SK-N-SH treated with all-trans-retinoic acid at 6 μM for 48 hours (cell line): ENCODE data around the gene ZBTB46.
A peak's percentile ranks its signal among the peaks of the same experiment; 100 is the strongest.

Experiments used
- ATAC-seq: fragments of 200-7000 bp; cut with Tn5 transposase; 3 replicates; pipeline ENCODE4 v1.9.1; 2020; ENCODE audit warnings: mild to moderate bottlenecking, moderate library complexity
- CSDC2 ChIP-seq: fragments of 250-450 bp; sonication (Bioruptor Pico); IDR thresholded peaks from 2 replicates; pipeline ENCODE4 v1.5.0; 2020; ENCODE audit warnings: mild to moderate bottlenecking, moderate library complexity
- ESRRG ChIP-seq: fragments of 250-450 bp; sonication (Bioruptor Pico); IDR thresholded peaks from 2 replicates; pipeline ENCODE4 v1.6.1; 2021; ENCODE audit warnings: mild to moderate bottlenecking
- GLIS3 ChIP-seq: fragments of 250-450 bp; sonication (Bioruptor Pico); IDR thresholded peaks from 2 replicates; pipeline ENCODE4 v1.5.0; 2020; ENCODE audit warnings: mild to moderate bottlenecking, moderate library complexity
- ISL1 ChIP-seq: fragments of 250-450 bp; sonication (Bioruptor Pico); IDR thresholded peaks from 2 replicates; pipeline ENCODE4 v2.1.2; 2022; ENCODE audit warnings: mild to moderate bottlenecking, moderate library complexity
- OSR1 ChIP-seq: fragments of 250-450 bp; sonication (Bioruptor Pico); IDR thresholded peaks from 2 replicates; pipeline ENCODE4 v1.8.0; 2022; ENCODE audit warnings: moderate library complexity, mild to moderate bottlenecking, inconsistent platforms
- RARB ChIP-seq: fragments of 250-450 bp; sonication (Bioruptor Pico); IDR thresholded peaks from 2 replicates; pipeline ENCODE4 v1.8.0; 2021; ENCODE audit warnings: mild to moderate bottlenecking, moderate library complexity
- SNAI2 ChIP-seq: fragments of 250-450 bp; sonication (Bioruptor Pico); IDR thresholded peaks from 2 replicates; pipeline ENCODE4 v1.5.0; 2020; ENCODE audit warnings: mild to moderate bottlenecking, moderate library complexity
- TOX ChIP-seq: fragments of 250-450 bp; sonication (Bioruptor Pico); IDR thresholded peaks from 2 replicates; pipeline ENCODE4 v1.8.0; 2021; ENCODE audit warnings: mild to moderate bottlenecking, moderate library complexity, borderline replicate concordance
- ZC3H10 ChIP-seq: fragments of 250-450 bp; sonication (Bioruptor Pico); IDR thresholded peaks from 2 replicates; pipeline ENCODE4 v1.5.1; 2021; ENCODE audit warnings: mild to moderate bottlenecking, moderate library complexity
- ZFP3 ChIP-seq: fragments of 250-450 bp; sonication (Bioruptor Pico); IDR thresholded peaks from 2 replicates; pipeline ENCODE4 v1.5.0; 2020; ENCODE audit warnings: mild to moderate bottlenecking, moderate library complexity
- ZFP30 ChIP-seq: fragments of 450-650 bp; formaldehyde crosslinking; IDR thresholded peaks from 2 replicates; pipeline ENCODE4 v1.5.0; 2022; ENCODE audit warnings: mild to moderate bottlenecking, moderate library complexity
- ZNF70 ChIP-seq: fragments of 450-650 bp; formaldehyde crosslinking; IDR thresholded peaks from 2 replicates; pipeline ENCODE4 v1.5.0; 2020; ENCODE audit warnings: mild to moderate bottlenecking, moderate library complexity
- TF ChIP-seq, protein P1 (sequence below): fragments of 250-450 bp; sonication (Bioruptor Pico); IDR thresholded peaks from 2 replicates; pipeline ENCODE4 v1.5.1; 2021; ENCODE audit warnings: mild to moderate bottlenecking, moderate library complexity
- TF ChIP-seq, protein P2 (sequence below): fragments of 250-450 bp; sonication (Bioruptor Pico); IDR thresholded peaks from 2 replicates; pipeline ENCODE4 v1.8.0; 2021; ENCODE audit warnings: low read depth, mild to moderate bottlenecking, moderate library complexity, borderline replicate concordance
- TF ChIP-seq, protein P3 (sequence below): fragments of 250-450 bp; sonication (Bioruptor Pico); IDR thresholded peaks from 2 replicates; pipeline ENCODE4 v1.8.0; 2020; ENCODE audit warnings: mild to moderate bottlenecking, moderate library complexity, borderline replicate concordance
- TF ChIP-seq, protein P4 (sequence below): fragments of 250-450 bp; sonication (Bioruptor Pico); IDR thresholded peaks from 2 replicates; pipeline ENCODE4 v1.5.1; 2020; ENCODE audit warnings: low read depth, mild to moderate bottlenecking, moderate library complexity
- TF ChIP-seq, protein P5 (sequence below): fragments of 250-450 bp; sonication (Bioruptor Pico); IDR thresholded peaks from 2 replicates; pipeline ENCODE4 v1.5.0; 2020; ENCODE audit warnings: mild to moderate bottlenecking, moderate library complexity

Gene ZBTB46

DNA sequence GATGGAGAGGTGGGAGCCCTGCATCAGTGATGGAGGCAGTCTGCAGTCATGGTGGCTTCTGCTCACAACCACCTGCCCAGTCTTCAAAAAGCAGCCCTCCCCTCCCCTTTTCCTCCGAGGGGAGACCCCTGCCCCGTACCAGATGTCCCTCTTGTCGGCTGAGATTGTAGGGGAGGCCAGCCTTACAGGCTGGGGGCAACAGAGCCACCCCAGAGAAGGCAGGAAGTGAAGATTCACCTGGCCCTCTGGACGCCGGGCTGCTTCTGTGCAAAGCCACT lies 130.1 kb downstream of the ZBTB46 start:
- ATAC-seq, result no peak
- no peak for TF ChIP-seq OSR1 (CRISPR knock-in tag)
- TF ChIP-seq ZNF70 (CRISPR knock-in tag), result no peak
- TF ChIP-seq, protein P1, sequence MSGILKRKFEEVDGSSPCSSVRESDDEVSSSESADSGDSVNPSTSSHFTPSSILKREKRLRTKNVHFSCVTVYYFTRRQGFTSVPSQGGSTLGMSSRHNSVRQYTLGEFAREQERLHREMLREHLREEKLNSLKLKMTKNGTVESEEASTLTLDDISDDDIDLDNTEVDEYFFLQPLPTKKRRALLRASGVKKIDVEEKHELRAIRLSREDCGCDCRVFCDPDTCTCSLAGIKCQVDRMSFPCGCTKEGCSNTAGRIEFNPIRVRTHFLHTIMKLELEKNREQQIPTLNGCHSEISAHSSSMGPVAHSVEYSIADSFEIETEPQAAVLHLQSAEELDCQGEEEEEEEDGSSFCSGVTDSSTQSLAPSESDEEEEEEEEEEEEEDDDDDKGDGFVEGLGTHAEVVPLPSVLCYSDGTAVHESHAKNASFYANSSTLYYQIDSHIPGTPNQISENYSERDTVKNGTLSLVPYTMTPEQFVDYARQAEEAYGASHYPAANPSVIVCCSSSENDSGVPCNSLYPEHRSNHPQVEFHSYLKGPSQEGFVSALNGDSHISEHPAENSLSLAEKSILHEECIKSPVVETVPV (CRISPR knock-in tag), result no peak
- no peak for TF ChIP-seq ISL1
- TF ChIP-seq, protein P2, sequence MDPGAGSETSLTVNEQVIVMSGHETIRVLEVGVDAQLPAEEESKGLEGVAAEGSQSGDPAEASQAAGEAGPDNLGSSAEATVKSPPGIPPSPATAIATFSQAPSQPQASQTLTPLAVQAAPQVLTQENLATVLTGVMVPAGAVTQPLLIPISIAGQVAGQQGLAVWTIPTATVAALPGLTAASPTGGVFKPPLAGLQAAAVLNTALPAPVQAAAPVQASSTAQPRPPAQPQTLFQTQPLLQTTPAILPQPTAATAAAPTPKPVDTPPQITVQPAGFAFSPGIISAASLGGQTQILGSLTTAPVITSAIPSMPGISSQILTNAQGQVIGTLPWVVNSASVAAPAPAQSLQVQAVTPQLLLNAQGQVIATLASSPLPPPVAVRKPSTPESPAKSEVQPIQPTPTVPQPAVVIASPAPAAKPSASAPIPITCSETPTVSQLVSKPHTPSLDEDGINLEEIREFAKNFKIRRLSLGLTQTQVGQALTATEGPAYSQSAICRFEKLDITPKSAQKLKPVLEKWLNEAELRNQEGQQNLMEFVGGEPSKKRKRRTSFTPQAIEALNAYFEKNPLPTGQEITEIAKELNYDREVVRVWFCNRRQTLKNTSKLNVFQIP, result no peak
- TF ChIP-seq SNAI2 (CRISPR knock-in tag), result no peak
- TF ChIP-seq ZFP3 (CRISPR knock-in tag), result no peak
- no peak for TF ChIP-seq ZFP30
- TF ChIP-seq GLIS3, result no peak

DNA sequence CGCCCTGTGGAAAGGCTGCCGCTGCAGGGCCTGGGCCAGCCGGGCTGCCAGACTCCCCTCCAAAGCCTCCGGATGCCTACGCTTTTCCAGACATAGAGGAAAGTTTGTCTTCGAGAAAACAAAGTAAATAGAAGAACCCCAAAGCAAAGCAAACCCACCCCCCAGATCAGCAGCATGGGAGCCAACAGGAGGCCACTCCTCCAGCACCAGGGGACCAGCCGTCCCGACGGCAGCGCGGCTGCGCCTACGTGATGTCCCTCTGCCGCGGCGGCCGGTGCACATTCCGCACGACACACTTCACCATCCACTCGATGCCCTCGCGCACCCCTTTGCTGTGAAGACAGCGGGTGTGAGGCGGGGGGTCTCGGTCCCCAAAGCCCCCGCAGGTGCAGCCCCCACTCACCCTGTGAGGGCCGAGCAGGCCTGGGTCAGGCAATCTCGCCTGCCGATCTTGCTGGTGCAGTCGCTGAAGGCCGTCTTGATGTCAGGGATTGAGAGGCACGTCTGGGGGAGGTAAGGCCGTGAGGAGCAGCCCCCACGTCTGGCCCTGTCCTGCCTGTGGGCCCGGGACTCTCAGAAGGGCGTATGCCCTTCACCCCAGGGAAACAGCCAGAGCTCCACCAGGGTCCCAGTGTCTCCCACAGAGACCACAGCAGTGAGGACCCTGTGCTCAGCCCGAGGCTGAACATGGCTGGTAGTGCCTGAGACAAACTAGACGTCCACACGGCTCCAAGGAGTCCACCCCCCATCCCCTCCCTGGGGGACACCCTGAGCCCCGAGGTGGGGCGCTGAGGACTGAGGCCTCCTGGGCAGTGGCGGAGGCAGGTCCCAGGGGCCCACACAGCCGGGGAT lies 130.6 kb downstream of the ZBTB46 start:
- TF ChIP-seq ZFP3 (CRISPR knock-in tag) (no peak), ZNF70 (CRISPR knock-in tag) (no peak), RARB (no peak), CSDC2 (no peak), TOX (CRISPR knock-in tag) (no peak), ZFP30 (no peak), ESRRG (CRISPR knock-in tag) (no peak), GLIS3 (no peak)
- TF ChIP-seq, protein P2, result no peak
- TF ChIP-seq, protein P3, sequence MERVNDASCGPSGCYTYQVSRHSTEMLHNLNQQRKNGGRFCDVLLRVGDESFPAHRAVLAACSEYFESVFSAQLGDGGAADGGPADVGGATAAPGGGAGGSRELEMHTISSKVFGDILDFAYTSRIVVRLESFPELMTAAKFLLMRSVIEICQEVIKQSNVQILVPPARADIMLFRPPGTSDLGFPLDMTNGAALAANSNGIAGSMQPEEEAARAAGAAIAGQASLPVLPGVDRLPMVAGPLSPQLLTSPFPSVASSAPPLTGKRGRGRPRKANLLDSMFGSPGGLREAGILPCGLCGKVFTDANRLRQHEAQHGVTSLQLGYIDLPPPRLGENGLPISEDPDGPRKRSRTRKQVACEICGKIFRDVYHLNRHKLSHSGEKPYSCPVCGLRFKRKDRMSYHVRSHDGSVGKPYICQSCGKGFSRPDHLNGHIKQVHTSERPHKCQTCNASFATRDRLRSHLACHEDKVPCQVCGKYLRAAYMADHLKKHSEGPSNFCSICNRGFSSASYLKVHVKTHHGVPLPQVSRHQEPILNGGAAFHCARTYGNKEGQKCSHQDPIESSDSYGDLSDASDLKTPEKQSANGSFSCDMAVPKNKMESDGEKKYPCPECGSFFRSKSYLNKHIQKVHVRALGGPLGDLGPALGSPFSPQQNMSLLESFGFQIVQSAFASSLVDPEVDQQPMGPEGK, result no peak
- TF ChIP-seq, protein P4, sequence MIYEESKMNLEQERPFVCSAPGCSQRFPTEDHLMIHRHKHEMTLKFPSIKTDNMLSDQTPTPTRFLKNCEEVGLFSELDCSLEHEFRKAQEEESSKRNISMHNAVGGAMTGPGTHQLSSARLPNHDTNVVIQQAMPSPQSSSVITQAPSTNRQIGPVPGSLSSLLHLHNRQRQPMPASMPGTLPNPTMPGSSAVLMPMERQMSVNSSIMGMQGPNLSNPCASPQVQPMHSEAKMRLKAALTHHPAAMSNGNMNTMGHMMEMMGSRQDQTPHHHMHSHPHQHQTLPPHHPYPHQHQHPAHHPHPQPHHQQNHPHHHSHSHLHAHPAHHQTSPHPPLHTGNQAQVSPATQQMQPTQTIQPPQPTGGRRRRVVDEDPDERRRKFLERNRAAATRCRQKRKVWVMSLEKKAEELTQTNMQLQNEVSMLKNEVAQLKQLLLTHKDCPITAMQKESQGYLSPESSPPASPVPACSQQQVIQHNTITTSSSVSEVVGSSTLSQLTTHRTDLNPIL, result no peak
- ATAC-seq, result no peak

DNA sequence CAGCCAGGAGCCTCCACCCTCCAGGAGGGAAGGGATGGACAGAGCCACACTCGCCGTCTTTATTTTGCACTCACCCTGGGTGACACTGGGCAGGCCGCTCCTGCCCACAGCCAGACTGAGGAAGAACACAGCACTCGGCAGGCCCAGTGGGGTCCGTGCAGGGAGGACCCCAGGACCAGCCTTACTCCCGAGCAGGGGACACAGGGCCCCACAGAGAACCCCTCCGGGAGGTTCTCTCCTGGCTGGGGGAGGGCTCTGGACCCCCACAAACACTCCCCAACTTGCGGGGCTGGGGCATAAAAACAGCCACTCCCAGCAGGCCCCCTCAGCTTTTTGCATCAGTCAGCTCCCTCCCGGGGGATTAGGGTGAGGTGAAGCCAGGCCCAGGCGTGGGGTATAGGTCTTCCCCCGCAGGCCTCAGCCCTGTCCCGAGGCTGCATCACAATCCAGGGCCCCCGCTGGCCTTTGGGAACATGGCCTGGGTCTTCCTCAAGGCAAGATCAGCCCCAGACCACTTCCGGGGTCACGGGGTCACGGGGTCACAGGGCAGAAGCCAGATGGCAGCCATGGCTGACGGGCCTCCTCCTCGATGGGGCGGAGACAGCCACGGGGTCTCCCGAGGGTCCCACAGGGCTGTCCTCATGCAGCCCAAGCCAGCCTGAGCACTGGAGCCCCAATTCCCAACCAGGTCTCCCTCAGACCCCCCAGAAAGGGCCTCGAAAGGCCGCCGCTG lies 131.4 kb downstream of the ZBTB46 start:
- peak; percentile 18; the same call in 2 of the 3 replicates for ATAC-seq
- TF ChIP-seq, protein P1 (CRISPR knock-in tag), result no peak
- TF ChIP-seq RARB (no peak), ZNF70 (CRISPR knock-in tag) (no peak), ZC3H10 (no peak), TOX (CRISPR knock-in tag) (no peak)
- TF ChIP-seq, protein P5, sequence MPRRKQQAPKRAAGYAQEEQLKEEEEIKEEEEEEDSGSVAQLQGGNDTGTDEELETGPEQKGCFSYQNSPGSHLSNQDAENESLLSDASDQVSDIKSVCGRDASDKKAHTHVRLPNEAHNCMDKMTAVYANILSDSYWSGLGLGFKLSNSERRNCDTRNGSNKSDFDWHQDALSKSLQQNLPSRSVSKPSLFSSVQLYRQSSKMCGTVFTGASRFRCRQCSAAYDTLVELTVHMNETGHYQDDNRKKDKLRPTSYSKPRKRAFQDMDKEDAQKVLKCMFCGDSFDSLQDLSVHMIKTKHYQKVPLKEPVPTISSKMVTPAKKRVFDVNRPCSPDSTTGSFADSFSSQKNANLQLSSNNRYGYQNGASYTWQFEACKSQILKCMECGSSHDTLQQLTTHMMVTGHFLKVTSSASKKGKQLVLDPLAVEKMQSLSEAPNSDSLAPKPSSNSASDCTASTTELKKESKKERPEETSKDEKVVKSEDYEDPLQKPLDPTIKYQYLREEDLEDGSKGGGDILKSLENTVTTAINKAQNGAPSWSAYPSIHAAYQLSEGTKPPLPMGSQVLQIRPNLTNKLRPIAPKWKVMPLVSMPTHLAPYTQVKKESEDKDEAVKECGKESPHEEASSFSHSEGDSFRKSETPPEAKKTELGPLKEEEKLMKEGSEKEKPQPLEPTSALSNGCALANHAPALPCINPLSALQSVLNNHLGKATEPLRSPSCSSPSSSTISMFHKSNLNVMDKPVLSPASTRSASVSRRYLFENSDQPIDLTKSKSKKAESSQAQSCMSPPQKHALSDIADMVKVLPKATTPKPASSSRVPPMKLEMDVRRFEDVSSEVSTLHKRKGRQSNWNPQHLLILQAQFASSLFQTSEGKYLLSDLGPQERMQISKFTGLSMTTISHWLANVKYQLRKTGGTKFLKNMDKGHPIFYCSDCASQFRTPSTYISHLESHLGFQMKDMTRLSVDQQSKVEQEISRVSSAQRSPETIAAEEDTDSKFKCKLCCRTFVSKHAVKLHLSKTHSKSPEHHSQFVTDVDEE (CRISPR knock-in tag), result no peak
- TF ChIP-seq, protein P4, result no peak
